OCI-LY1 (cell line): ENCODE measurements around the gene VCL.

Source experiments
- CTCF ChIP-seq: fragments of 200-600 bp; sonication (generic), shearing (Covaris generic); IDR thresholded peaks from 2 replicates; pipeline ENCODE4 v1.5.1; 2017; ENCODE audit warnings: mild to moderate bottlenecking, antibody characterized with exemption, low read length, moderate library complexity, mixed read lengths
- EZH2 ChIP-seq: fragments of 200-600 bp; sonication (generic), shearing (Covaris generic); IDR thresholded peaks from 2 replicates; pipeline ENCODE4 v1.8.0; 2017; ENCODE audit warnings: borderline replicate concordance, mixed run types, mild to moderate bottlenecking, antibody characterized with exemption, low read length, moderate library complexity, mixed read lengths

DNA sequence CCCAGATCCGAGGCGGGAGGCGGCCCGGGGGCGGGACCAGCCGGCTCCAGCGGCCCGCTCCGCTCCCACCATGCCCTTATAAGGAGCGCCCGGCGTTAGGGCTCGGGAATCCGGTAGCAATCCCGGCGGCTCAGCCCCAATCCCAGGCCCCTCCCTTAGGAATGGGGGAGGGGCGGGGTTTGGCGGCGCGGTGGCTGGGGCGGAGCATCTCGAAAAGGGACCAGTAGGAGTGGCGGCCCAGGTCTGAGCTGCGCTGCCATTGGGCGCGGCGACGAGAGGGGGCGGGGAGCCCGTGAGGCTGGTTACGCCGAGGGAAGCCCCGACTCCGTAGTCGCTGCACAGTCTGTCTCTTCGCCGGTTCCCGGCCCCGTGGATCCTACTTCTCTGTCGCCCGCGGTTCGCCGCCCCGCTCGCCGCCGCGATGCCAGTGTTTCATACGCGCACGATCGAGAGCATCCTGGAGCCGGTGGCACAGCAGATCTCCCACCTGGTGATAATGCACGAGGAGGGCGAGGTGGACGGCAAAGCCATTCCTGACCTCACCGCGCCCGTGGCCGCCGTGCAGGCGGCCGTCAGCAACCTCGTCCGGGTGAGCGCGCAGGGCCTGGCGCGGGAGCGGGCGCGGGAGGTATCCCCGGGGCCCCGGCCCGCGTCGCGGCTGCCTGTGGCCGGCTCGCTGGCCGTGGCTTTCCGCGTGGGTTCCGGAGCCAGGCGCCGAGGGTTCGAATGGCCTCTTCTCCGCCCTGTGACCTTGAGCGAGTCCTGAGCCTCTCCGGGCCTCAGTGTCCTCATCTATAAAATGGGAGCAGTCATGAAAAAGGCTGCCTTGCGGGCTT lies at the start of gene VCL:
- no peak for TF ChIP-seq CTCF
- no peak for TF ChIP-seq EZH2
